ENCODE results near the gene ZNF143.

DNA sequence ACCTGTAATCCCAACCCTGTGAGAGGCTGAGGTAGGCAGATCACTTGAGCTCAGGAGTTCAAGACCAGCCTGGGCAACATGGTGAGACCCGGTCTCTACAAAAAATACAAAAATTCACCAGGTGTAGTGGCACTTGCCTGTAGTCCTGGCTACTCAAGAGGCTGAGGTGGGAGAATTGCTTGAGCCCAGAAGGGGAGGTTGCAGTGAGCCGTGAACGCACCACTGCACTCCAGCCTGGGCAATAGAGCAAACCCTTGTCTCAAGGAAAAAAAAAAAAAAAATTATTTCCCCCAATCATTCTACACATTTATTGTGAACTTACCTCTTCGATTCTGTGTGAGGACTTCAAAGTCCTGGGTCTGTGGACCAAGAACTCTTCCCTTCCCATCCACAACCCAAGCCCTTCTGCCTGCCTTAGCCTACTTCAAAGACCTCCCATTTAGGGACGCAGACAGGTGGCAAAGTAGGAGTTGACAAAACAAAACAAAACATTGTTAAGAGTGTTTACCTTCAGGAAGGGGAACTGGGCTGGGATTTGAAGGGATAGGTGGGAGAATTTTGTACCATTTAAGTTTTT, 108.9 kb downstream of the ZNF143 start:
- TF ChIP-seq, protein P1, sequence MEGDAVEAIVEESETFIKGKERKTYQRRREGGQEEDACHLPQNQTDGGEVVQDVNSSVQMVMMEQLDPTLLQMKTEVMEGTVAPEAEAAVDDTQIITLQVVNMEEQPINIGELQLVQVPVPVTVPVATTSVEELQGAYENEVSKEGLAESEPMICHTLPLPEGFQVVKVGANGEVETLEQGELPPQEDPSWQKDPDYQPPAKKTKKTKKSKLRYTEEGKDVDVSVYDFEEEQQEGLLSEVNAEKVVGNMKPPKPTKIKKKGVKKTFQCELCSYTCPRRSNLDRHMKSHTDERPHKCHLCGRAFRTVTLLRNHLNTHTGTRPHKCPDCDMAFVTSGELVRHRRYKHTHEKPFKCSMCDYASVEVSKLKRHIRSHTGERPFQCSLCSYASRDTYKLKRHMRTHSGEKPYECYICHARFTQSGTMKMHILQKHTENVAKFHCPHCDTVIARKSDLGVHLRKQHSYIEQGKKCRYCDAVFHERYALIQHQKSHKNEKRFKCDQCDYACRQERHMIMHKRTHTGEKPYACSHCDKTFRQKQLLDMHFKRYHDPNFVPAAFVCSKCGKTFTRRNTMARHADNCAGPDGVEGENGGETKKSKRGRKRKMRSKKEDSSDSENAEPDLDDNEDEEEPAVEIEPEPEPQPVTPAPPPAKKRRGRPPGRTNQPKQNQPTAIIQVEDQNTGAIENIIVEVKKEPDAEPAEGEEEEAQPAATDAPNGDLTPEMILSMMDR (IDR thresholded peaks at IDR 0.05): no peak
- TF ChIP-seq POLR2AphosphoS5 (IDR thresholded peaks at IDR 0.05) (no peak), POLR2A (IDR thresholded peaks at IDR 0.05; ENCODE audit: low read depth) (no peak)
